ENCODE data around the gene FSTL3. TPM values are rescaled to one million over a fixed set of nuclear protein-coding genes. Genes with fewer than 3 reads are reported as not detected.

FSTL3 gene
- total RNA-seq, 1 donor = 49.2 TPM

DNA sequence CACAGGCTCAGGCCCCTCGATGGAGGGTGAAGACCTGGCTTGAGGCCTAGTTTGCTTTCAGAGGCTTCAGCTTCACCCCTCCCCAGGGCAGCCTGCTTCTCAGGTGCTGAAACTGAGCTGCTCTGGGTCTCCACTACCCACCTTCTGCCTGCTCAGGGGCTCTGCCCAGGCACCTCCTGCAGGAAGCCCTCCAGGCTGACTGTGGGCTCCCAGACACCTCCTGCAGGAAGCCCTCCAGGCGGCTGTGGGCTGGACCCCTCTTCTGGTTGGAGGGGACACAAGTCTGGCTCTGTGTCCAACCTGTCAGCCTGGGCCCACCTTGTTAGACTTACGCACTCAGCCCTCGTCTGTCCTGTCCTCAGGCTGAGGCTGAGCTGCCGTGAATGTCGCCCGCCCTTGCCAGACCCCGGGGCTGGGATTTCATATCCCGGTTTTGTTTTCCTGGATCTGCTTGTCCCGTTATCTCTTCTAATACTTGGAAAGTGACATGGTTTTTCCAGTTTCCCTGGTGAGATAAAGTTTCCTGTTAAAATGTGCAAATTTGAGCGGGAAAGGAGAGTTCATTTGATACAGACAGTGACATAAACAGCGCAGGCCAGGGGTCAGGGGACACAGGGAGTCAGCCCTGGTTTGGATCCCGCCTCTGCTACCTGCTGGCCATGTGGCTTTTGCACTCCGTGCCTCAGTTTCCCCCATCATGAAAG lies 53.9 kb downstream of the FSTL3 start:
- no peak overlapping the region for H3K4me3 ChIP-seq (ENCODE audit: low read depth, low read length)
- TF ChIP-seq, protein P1, sequence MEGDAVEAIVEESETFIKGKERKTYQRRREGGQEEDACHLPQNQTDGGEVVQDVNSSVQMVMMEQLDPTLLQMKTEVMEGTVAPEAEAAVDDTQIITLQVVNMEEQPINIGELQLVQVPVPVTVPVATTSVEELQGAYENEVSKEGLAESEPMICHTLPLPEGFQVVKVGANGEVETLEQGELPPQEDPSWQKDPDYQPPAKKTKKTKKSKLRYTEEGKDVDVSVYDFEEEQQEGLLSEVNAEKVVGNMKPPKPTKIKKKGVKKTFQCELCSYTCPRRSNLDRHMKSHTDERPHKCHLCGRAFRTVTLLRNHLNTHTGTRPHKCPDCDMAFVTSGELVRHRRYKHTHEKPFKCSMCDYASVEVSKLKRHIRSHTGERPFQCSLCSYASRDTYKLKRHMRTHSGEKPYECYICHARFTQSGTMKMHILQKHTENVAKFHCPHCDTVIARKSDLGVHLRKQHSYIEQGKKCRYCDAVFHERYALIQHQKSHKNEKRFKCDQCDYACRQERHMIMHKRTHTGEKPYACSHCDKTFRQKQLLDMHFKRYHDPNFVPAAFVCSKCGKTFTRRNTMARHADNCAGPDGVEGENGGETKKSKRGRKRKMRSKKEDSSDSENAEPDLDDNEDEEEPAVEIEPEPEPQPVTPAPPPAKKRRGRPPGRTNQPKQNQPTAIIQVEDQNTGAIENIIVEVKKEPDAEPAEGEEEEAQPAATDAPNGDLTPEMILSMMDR (IDR thresholded peaks at IDR 0.05; ENCODE audit: insufficient read depth, low read depth, low read length) = no peak
- no peak for DNase-seq (ENCODE audit: low read depth)

DNA sequence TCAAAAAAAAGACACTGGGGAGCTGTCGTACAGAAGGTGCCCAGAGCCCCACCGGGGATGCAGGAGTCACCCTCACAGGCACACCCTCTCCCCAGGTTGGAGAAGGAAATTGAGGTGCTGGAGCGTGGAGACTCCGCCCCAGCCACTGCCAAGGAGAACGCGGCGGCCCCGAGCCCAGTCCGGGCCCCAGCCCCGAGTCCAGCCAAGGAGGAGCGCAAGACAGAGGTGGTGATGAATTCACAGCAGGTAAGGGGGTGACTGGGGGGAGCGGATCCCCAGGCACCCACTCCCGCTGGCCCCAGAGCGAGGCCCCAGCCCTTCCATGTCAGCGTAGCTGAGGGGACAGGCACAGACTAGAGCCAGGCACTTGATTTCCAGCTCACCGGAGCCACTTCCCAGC lies 54.8 kb downstream of the FSTL3 start:
- TF ChIP-seq, protein P1 (IDR thresholded peaks at IDR 0.05; ENCODE audit: insufficient read depth, low read depth, low read length) = no peak
- no peak for DNase-seq (ENCODE audit: low read depth)
- no peak overlapping the region for H3K4me3 ChIP-seq (ENCODE audit: low read depth, low read length)

DNA sequence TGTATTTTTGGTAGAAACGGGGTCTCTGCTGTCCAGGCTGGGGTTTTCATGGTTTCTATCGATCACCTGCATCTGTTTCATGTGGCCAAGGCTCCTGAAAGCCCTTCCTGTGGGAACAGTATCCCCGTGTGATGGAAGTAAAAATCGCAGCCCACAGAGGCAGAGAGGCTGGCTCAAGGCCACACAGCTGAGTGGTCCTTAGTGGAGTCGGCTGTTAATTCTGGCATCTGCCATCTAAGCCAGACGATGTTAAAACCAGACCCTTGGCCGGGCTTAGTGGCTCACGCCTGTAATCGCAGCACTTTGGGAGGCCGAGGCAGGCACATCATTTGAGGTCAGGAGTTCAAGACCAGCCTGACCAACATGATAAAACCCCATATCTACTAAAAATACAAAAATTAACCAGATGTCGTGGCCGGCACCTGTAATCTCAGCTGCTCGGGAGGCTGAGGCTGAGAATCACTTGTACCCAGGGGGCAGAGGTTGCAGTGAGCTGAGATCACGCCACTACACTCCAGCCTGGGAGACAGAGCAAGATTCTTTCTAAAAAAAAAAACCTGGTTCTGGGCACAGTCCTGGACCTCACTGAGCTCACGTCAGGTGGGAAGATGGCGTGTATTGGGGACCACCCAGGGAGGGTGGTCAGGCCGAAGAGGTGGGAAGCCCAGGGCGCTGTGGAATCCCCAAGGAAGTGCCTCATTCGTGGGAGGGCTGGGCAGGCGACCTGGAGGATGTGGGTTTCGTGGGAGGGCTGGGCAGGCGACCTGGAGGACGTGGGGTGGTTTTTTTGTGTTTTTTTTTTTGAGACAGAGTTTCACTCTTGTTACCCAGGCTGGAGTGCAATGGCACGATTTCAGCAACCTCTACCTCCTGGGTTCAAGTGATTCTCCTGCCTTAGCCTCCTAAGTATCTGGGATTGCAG lies 56.2 kb downstream of the FSTL3 start:
- TF ChIP-seq, protein P1 (IDR thresholded peaks at IDR 0.05; ENCODE audit: insufficient read depth, low read depth, low read length) = no peak
- DNase-seq (ENCODE audit: low read depth) = no peak

More for the DNA sequence above, 56.2 kb downstream of the FSTL3 start:
- no peak overlapping the region for H3K4me3 ChIP-seq (ENCODE audit: low read depth, low read length)

Other genes with a start within 250 kb of the FSTL3 start
- 0.32 and 0.43 TPM in 2 replicates for gene SHC2, start 215.4 kb upstream of the FSTL3 start, total RNA-seq
- gene MADCAM1, start 179.9 kb upstream of the FSTL3 start, total RNA-seq = under 0.01 TPM in 2 replicates
- 16.8 and 29.3 TPM in 2 replicates for gene TPGS1, start 168.9 kb upstream of the FSTL3 start, total RNA-seq
- 52.2 and 53.1 TPM in 2 replicates for gene CDC34, start 144.6 kb upstream of the FSTL3 start, total RNA-seq
- 0.32 and 0.43 TPM in 2 replicates for gene GZMM, start 132.3 kb upstream of the FSTL3 start, total RNA-seq
- 191 and 207 TPM in 2 replicates for gene BSG, start 103.8 kb upstream of the FSTL3 start, total RNA-seq
- gene HCN2, start 86.5 kb upstream of the FSTL3 start, total RNA-seq = 0.32 and 0.86 TPM in 2 replicates
- 23.2 and 25.5 TPM in 2 replicates for gene POLRMT, start 42.9 kb upstream of the FSTL3 start, total RNA-seq
- not detected in 2 replicates for gene FGF22, start 36.5 kb upstream of the FSTL3 start, total RNA-seq
- 30.7 and 50.3 TPM in 2 replicates for gene RNF126, start 13.2 kb upstream of the FSTL3 start, total RNA-seq
- gene PRSS57, start 19.1 kb downstream of the FSTL3 start, total RNA-seq = not detected in 2 replicates
- 0.32 and 1.7 TPM in 2 replicates for gene PALM, start 32.5 kb downstream of the FSTL3 start, total RNA-seq
- gene MISP, start 74.7 kb downstream of the FSTL3 start, total RNA-seq = under 0.01 and 0.43 TPM in 2 replicates
- gene PTBP1, start 121.1 kb downstream of the FSTL3 start, total RNA-seq = 117 and 129 TPM in 2 replicates
- gene PLPPR3, start 145.6 kb downstream of the FSTL3 start, total RNA-seq = under 0.01 and 0.86 TPM in 2 replicates
- gene AZU1, start 151.4 kb downstream of the FSTL3 start, total RNA-seq = not detected in 2 replicates
- not detected in 2 replicates for gene PRTN3, start 164.6 kb downstream of the FSTL3 start, total RNA-seq
- not detected in 2 replicates for gene ELANE, start 175.9 kb downstream of the FSTL3 start, total RNA-seq
- gene CFD, start 183.3 kb downstream of the FSTL3 start, total RNA-seq = 3.9 TPM in 2 replicates
- gene MED16, start 216.8 kb downstream of the FSTL3 start, total RNA-seq = 26.8 and 30.0 TPM in 2 replicates
- not detected in 2 replicates for gene RNU6-9, start 217.1 kb downstream of the FSTL3 start, total RNA-seq
- gene R3HDM4, start 236.8 kb downstream of the FSTL3 start, total RNA-seq = 26.3 and 31.6 TPM in 2 replicates
- gene KISS1R, start 240.9 kb downstream of the FSTL3 start, total RNA-seq = not detected in 2 replicates
- 39.3 and 45.8 TPM in 2 replicates for gene ARID3A, start 249.6 kb downstream of the FSTL3 start, total RNA-seq